Ecto neural progenitor cell (in vitro differentiated cells): ENCODE data around the gene ITSN1.
"Not testable (repeated sequence)": the region's sequence is repeated elsewhere in the genome, so short reads cannot be mapped to it uniquely, and the experiment has no call there.

ENCODE experiments used
- DNase-seq: peaks from one replicate; pipeline ENCODE4 v3.0.0-alpha.2; 2018; ENCODE audit warnings: low spot score

The ITSN1 gene

DNA sequence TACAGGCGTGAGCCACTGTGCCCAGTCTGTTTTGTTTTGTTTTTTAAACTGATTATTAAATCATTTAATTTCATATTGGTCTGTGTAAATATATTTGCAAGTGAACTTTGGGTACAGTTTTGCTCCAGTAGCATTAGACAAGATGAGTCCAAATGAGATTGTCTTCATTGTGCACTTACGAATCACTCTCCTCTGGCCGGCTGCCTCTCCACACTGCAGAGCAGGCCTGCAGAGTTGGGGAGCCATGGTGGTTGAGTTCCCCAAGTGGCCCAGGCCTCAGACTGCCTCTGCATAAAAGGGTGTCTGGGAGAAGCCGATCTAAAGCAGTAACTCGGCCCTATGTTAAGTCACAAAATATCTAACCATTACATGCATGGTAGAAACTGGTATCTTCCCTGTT lies 198.5 kb downstream of the ITSN1 start:
- DNase-seq, result no peak

DNA sequence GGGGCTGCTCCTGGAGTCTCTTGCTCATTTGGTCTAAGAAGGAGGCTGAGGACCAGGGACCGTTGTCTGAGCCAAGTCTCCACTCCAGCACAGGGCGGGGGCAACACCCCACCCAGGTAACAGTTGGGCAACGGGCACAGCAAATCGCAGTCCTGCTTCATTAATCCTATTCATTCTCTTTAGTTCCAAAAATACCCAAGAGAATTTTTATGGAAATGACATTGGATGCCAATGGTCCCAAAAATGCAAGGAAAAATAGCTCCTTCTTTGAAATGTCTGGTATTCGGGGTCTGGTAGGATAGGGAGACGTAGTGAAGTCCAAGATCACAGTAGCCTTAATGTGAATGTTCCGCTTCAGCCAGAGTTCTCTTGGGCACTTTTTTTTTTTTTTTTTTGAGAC lies 199.3 kb downstream of the ITSN1 start:
- DNase-seq, result no peak

DNA sequence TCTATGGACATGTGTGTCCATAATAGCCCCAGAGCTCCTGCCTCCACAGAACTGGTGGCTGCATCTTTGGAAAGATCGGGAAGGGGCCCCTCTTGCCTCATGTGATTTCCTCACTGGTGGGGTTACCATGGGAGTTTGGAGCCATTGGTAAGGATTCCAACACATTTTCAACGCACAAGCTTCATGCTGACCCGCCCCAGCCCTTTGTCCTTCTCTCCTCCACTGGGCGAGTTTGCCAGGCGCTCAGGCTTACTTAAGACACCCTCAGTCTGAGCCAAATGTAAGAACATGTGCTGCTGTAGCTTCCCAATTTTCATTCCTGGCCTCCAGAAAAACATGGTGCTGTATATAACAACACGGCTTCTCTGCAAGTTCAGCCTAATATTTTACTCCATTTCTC lies 200.9 kb downstream of the ITSN1 start:
- no peak for DNase-seq

DNA sequence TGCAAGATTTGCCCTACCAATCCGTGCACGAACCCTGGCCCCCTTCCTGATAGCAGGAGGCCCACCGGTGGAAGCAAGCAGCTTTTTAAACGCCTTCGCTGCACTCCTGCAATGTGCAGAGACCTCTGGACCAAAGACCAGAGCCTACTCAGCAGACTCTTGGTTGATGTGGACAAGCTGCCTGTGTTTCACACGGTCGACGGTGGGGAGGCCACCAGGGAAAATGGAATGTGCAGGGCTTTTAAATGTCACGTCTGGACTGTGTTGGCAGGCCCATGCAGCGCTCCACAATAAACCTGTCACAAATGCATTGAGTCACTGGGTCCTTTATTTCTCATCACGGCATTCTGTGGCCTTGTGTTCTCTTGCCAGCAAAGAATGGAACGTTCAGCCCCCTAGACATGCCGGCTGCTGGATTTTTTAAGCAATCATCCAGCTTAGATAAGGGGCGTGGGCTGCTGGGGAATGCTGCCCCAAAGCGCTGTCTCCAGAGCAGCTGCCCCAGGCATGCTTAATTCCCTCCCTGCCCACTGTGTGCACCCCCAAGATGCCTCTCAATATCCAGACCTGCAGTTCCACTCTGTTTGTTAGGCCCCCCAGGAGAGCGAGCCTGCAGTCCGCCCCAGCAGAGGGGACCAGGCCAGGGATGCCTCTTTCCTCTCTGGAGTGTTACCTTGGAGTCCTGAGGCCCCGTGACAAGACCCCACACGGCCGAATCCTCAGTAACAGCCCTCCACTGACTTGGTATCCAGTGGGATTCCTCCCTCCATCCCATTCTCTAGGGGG lies 202.0 kb downstream of the ITSN1 start:
- no peak for DNase-seq

DNA sequence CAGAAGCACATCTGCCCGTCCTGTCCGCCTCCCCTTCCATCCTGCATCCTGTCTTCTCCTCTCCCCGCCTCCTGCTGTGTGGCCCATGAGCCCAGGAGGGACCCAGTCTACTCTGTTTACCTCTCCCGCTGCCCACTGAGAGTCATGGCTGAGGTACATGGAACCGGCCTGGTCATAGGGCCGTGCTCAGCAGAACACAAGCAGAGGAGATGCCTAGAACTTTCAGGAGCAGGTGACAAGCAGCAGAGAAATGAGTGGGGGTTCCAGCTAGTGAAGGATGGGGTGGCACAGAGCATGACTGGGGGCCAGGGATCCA lies 202.5 kb downstream of the ITSN1 start:
- no peak for DNase-seq

DNA sequence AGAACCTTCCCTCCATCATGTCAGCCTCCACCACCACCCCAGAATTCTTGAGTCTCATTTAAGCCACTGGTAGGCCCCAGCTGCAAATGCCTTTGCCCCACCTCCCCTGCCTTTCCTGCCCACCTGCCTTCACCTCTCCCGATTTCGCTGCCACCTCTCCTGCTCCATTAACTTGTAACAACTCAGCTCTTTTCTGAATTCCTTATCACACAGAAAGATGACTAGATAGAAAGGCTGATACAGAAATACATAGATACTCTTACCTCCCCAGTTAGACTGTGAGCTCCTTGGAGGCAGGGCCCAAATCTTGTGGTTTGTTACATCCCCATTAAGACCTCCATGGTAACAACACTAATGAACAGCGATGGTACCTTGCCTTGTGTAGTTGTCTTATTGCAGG lies 203.8 kb downstream of the ITSN1 start:
- DNase-seq, result no peak

DNA sequence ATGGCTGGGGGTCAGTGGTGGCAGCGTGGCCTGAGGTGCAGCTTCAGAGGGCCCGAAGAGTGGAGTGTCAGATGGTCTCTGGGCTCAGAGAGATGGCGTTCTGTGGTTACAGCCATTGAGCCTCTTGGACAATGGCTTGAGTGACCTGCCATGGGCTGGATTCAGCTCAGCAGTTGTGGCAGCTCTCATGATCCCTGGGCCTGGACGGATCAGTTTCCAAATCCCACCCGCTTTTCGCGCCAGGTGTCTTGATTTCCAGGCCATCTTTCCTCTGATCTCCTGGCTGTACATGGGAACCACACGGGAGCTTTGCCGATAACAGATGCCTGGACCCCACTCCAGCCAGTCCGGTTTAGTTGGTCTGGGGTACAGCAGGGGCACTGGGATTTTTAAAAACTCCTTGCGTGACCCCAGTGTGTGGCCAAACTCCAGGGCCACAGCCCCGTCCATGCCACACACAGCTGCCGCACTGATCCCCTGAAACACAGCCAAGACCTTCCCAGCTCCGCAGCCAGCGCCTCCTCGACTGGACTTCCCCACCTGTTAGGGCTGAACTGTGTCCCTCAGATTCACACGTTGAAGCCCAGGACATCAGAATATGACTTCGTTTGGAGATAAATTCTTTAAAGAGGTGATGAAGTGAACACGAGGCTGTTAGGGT lies 205.4 kb downstream of the ITSN1 start:
- DNase-seq, result no peak

DNA sequence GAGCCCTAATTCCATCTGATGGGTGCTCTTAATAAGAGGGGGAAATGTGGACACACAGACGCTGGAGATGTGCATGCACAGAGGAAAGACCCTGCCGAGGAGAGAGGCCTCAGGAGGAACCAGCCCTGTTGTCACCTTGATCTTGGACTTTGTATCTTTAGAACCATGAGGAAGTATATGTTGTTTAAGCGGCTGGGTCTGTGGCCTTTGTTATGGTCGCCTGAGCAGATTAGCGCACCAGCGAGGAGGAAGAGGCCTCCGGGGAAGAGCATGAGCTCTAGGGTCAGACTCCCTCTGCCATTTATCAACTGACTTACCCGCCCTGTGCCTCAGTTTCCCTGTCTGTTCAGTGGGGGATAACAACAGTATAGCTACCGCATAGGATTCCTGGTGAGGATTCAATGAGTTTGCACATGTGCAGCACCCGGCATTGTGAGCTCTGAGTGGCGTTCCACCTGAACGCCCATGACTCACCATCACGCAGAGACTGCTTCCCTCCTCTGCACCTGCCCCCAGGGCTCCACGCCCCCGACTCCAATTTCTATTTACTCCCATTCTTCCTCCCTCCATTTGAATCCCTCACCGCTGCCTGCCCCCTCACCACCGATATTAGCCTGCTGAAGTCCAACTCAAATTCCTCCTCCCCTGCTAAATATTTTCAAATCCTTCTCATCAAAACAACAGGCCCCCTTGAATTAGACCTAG lies 206.1 kb downstream of the ITSN1 start:
- no peak for DNase-seq

DNA sequence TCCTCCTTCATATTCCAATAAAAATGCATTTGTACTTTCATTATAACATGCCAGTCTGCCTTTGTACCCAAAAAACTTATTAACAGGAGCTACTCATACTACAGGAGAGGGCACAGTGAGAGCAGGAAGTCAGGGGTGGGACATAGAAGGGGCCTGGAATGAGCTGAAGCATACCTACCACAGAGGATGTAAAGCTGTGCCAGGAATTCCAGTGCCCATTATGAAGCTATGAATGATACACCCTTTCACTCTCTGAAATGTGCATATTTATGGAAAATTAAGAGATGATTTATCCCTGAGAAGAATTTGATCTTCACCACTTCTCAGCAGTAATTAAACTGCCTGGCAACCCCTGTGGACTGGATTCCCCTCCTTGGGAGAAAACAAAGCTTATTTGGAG lies 207.5 kb downstream of the ITSN1 start:
- no peak for DNase-seq

DNA sequence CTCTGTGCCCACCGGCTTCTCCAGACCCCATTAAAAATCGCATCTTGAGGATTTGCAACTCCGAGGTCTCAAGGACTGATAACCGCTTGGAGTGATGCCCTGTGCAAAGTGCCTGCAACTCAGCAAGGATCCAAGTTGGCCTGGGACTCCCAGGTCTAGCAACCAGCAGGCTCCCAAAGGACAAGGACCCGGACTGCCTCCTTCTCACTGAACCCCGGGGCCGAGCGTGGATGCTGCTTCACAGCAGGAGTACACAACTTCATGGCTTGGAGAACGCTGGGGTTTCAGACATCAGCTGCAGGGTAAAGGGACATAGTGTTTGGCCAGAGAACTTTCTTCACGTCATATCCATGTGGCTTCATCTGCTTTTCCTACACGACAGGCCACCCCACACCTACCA lies 208.1 kb downstream of the ITSN1 start:
- DNase-seq, result no peak

DNA sequence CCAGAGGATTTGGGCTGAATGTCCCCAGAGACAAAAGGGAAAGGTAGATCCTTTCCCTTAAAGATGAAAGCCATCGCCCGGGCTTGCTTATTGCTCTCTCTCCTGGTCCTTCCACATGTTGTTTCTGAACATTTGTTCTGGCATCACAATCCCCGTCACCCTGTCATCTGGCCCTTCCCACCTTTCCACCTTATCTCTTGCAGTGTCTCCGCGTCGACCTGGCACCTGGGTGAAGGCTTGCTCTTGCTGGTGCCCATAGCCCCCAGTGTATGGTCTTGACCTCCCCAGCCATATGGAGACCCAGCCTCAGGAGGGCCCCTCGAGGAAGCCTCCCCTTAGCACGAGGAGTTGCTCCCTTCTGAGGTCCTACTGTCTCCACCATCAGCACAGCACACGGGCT lies 208.7 kb downstream of the ITSN1 start:
- DNase-seq, result no peak

DNA sequence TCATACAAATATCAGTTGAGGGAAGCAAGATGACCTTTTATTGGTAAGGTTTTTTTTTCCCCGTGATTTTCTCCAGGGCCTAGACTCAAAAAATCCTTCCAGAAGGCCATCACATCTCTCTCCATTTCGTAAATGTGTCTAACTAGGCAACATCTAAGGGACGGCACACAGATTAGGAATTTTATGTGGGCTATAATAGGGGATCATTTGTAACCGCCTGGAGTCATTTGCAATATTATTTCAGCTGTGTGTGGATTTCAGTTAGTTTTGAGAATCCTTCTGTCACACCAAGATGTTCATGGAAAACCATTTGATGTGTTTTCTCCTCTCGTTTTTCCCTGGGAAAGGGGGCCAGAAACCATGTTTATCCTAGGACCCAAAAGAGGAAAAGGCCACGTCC lies 210.2 kb downstream of the ITSN1 start:
- no peak for DNase-seq

DNA sequence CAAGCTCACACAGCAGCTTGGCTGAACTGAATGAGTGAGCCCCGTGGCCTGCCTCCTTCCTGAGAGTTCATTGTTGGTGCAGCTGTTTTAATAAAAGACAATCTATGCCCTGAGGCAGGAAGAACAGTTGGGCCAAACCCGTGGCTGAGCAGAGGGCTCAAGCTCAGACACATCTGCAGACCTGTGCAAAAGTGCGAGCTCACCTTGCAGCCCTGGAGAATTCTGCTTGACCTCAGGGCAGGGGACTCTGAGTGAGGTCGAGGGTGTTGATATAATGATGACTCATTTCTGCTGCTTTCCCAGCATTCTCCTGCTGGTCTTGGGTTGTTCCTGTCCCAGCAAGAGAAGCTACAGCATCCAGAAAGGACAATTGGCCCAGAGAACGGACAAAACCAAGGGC lies 212.3 kb downstream of the ITSN1 start:
- DNase-seq, result no peak

DNA sequence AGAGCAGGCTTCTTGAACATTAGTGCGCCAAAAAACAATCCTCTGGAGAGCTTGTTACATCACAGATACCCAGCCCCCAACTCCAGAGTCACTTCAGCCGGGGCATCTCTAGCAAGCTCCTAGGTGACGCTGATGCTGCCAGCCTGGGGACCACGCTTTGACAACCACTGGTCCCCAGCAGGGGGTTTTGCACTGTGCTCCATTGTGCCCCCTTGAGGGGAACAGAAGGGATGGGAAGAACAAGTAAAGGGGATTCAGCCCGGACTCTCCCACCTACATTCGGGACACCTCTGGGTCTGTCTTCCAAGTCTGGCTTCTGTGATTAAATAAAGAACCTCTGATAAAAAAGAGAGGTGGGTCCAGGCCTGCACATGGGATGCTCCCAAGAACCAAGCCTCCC lies 212.9 kb downstream of the ITSN1 start:
- no peak for DNase-seq

DNA sequence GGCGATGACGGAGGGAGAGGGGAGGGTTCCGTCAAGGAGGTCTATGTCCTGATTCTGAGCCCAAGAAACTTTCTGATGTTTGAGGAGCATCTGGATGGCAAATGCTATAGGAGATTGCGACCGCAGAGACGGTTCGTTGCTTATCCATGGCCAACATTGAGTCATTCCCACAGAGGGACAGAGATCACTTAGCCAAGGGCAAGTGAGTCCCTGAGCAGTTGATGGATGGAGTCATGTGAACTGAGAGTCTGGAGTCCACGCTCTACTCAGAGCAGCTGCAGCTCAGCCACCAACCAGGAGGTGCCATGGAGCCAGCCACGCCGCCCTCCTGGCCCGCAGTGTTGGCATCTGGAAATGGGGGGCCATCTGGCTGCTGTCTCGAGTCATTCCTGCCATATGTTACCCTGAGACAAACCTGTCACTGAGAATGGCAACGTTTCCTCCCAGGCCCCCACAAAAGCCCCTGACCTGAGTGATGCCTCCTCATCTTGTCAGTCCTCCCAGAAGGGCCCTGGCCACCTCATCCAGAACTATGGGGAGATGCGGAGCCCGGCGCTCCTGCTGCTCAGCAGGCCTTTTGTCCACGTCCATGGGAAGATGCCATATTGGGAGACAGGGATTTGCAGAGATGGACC lies 214.7 kb downstream of the ITSN1 start:
- no peak for DNase-seq

DNA sequence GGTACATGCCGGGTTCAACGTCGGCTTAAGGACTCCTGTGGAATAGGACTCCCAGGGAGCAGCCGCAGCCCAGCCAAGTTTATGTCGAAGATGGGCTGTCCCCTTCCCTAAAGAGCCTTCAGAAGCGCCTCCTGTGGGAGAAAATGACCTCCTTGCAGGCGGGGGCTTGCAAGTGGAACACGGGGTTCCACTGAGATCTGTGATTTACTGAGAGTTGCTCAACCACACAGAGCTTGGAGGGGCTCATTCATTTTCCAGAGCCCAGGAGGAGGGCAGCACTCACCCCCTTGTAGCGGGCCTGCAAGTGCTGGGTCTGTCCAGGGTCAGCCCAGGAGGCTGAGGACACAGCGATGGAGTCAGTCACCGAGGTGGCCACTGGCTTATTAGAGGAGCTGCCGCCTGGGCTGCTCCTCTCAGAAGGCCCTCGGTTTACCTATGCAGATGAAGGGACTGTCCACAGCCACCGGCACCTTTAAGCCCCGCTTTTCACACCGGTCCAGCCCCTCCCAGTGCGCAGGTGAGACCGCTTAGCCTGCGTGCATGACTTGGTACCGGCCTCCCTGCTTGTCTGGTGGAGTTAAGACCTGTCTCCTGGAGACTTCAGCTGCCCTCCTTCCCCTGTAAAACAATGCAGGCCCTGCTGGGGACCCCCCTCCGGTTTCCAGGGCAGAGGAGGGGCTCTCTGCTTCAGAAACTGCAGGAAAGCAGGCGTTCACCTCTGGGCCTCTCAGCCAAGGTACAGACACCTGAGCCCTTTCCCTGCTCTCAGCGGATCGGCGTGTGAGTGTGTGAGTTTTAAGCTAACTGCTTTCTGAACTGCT lies 215.8 kb downstream of the ITSN1 start:
- DNase-seq, result no peak

DNA sequence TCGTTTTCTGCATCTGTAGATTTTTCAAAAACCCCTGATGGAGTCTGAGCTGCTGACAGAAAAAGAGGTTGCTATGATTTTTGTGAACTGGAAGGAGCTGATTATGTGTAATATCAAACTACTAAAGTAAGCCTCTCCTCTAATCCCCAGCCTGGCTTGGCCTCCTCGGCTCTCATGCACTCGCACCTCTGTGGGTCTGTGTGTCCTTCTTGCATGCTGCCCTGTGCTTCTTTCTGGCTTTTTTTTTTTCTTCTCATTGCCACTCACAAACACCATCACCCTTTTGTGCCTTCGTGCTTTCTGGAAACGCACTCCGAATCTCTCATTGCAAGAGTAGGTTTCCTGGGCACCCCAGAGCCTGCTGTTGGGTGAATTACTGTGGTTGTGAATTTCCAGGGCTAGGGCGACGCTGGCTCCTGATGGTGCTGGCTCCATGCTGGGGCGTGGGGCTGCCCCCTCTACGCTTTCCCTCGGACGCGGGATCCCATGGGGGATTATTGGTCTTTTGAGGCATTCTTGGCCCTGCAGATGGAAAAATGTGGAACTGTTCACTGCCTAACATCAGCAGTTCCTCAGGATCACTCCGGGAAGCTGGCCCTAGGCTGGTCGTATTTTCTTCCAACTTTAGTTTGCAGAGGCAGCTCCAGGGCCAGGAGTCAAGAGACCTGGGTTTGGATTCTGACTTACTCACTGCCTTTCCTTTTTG lies 216.5 kb downstream of the ITSN1 start:
- no peak for DNase-seq

DNA sequence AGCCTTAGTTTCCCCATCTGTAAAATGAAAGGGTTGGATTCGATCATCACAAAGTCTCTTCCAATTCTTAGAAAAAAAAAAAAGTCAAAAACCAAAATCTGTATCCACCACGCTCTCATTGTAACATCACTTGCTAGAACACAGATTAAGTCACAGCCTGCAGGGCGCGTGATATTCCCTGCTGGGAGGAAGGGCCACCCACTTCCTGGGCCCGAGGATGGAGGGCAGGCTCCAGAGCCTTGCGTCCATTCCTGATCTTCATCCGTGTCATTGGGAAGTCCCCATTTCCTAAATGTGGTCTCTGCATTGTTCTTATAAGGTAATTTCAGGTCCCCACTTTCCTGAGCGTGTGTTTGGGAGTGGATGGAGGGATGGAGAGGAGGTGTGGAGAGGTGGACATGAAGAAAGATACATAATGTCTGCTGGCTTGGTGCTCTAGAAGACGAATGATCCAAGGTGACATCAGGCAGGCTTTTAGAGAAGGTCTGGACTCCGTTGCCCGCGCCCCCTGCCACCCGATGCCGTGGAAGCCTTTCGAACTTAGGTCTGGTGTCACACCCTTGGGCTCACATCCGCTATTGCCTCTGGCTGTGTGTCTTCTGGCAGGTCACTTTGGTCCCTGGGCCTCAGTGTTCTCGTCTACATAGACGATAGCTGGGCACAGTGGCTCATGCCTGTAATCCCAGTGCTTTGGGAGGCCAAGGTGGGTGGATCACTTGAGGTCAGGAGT lies 217.2 kb downstream of the ITSN1 start:
- DNase-seq, result no peak

DNA sequence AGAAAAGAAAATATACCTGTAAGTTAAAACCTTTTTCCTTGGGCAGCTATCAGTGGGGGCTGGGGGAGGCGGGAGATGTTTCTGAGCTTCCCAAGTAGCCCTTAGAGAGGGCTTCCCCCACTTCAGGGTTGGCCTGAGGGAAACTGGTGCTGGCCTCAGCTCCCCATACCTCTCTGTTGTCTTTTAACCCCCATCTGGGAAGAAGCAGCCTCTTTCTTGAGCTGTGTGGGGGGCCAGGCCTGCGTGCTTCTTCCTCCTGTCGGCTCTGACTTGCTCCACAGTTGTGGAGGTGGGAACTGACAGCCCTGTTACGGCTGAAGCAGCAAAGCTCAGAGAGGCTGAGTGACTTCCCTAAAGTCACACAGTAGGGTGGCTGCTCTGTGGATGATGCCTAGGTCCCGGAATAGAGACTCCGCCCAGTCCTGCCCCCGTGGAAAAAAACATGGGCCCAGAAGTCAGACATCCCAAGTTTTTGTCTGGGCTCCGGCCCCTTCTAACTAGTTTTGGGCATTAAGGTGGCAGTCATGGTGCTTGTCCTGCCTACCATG lies 218.1 kb downstream of the ITSN1 start:
- DNase-seq, result no peak

DNA sequence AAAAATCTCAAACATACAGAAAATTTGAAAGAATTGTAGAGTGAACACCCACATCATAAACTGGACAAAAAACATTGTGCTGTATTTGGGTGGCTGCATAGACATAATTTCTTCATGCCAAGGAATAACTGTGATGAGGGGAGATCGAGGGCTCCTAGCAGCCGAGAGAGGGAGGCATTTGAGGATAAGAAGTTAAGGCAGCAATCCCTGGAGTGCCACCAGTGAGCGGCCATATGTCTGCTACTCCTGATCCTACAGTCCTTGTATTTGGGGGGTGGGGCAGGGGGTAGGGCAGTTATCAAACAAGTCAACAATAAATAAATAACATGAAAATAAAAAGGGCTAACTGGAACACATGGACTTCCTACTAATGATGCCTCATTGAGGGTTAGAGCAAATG lies 218.8 kb downstream of the ITSN1 start:
- no peak for DNase-seq

DNA sequence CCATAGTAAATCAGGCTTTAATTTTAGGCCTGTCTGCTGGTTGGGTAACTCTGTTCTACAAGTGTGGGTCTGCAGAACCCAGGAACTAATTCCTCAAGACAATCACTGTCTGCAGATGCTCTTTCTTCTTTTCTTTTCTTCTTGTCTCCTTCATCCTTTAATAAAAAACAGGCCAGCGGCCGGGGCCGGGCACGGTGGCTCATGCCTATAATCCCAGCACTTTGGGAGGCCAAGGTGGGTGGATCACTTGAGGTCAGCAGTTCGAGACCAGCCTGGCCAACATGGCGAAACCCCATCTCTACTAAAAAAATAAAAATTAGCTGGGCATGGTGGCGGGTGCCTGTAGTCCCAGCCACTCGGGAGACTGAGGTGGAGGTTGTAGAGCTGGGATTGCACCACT lies 220.9 kb downstream of the ITSN1 start:
- not testable (repeated sequence) for DNase-seq
